NCI-H526 (cell line): Measurements from ENCODE around the gene NTMT2.

Experiments used
- DNase-seq, 2 experiments: peaks; one replicate each; lab custom pipeline; 2025; lab: John Stamatoyannopoulos, UW

The NTMT2 gene

DNA sequence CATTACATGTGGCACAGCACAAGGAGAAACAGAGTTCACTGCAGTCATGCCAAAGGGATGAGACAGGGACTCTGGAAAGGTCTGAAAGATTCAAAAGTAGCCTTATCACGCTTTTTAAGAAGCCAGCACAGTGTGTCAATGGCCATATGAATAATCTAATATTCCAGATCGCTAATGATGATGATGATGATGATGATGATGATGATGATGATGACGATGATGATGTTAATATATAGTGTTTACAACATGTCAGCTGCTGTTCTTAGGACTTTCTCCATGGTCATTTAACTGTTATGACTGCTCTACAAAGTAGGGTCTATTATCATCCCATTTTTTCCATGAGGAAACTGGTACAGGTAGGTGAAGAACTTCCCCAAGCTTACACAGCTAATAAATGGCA is 64.4 kb downstream of the NTMT2 start:
- no peak for DNase-seq

DNA sequence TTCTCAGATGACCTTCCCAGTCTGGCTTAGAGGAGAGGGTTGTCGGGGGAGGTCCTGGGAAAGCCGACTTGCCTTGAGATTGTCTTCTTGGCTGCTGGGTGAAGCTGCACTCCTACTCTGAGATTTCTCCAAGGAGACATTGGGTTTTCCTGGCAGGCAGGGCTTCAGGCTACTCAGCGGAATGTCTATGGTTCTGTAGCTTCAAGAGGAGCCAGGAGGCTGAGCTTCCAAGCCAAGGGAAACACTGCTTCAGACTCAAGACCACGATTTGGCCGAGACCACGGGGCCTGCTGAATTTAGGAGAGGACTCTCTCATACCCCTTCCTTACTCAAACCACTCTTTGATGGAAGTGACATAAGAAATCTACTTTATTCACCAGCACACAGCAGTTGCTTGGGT is 67.8 kb downstream of the NTMT2 start:
- no peak for DNase-seq

DNA sequence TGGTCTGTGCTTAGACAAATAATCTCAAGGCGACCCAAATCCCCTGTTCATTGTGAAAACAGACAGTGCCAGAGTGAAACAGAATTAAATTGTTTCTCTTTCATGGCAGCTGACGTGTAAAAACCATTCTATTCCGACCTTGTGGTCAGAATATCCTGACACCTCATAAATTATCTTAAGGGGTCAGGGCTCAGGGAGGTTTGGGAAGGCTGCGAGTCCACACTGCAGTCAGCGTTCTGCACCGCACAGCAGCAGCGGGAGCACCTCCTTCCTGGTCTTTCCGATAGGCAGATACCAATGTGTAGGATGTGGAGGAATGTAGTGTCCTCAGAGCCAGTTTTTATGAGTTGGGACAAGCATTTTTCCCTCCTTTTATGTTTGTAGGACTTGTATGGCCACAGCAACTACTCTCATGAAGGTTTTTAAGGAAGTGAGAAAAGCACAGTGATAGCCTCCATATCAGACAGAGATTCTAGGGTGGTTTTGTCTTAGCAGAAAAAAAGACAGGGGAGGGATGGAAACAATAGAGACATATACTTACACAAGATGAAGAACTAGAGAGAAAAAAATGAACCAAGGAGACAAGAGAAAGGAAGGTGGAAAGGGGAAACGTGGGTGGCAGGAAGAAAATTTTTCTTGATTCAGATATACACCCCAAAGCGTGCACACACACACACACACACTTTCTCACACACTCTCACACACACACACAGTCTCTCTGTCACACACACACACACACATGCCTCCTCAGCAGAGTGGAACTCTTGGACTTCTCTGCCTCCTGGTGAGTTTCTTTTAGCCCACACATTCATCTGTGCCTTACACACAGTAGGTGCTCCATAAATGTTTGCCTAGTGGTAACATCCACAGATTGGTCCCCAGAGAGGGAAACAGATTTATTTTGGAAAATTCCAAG is 68.6 kb downstream of the NTMT2 start:
- no peak for DNase-seq

DNA sequence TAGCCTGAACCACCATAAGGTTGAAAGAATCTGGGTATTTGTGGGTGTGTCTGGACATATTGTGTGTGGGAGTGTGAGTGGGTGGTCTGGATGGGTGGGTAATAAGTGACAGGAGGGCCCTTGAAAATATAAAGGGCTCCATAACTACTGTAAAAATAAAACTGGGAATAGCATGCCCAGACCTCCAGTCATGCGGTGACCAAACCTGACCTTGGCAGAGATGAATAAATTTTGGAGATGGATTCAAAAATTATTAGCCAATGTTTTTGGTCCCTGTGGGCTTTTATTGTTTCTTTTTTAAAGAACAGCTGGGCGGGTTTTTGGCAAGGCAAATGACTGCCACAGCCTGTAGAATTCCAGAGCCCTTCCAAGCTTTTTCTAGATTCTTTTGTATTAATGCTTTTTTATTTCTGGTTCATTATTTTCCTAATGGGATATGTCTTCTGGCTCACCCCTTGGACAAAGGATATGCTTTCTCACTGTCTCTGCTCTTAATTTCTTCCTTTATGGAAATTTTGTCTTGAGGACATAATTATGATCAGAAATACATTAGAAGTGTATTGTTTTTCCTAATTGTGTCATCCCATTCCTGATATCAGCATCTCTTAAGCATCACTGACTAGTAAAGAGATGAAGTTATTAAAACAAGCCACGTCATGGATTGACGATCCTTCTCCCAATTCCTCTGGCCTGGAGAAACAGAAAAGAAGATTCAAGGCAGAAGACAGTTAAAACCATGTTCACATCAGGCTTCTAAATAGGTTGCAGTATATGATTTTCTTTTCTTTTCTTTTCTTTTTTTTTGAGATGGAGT is 69.5 kb downstream of the NTMT2 start:
- no peak for DNase-seq

DNA sequence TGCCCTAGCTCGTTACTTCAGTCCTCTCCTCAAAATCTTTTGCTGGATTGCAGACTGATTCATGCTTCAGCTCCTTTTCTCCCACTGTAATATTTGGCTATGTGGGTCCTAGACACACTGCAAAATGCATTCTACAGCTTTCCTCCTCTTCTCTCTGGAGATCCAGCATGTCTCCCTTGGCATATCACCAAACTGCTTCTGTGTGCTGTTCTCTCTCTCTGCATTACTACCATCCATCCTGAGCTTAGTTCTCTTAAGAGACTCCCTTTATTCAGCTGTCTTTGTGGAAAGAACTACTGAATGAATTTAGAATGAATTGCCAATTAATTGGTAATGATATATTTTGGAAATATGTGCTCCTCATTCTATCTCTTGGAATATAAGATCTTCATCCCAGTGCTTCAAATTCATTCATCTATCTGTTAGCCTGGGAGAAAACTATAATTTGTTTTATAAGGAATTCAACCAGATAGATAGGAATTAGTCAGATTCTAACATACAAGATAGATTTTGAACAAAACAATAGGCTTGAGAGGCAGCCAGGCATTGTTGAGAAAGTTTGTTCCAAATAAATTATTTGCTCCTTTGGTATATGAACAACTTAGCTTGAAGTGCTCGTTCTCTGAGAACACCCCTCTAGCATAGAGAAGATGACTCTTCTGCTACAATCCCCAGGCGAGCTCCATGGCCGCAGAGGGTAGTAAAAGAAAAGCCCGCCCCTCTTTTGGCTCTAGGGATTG is 71.9 kb downstream of the NTMT2 start:
- no peak for DNase-seq

DNA sequence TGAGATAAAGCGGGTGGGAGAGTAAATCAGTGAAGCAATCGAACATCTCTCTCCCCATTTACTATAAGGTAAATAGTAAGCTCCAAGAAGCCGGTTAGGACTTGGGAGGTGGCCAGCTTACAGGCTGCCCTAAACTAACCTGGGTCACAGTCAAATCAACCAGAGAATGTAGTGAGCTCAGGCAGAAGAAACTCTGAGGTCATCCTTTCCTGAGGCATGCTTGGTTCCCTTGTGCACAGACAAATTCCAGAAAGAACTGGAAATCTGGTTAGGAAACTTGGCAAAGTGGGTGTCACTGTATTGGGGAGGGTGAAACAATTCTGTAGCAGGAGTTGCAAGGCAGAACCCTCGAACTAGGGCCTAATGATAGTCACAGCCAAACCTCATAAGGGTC is 72.5 kb downstream of the NTMT2 start:
- no peak for DNase-seq
